GM18508 (cell line): Measurements from ENCODE around the gene CLCN7.

Experiments used
- ATAC-seq: cut with Tn5 transposase; IDR thresholded peaks from one replicate; pipeline ENCODE4 v1.9.1; 2021; ENCODE audit warnings: moderate number of reproducible peaks; ENCODE audit not compliant: insufficient read depth, unreplicated experiment

CLCN7 gene

GRCh38 chr16:1502092-1503004 is 27.5 kb upstream of the CLCN7 start:
- ATAC-seq: no peak

- ATAC-seq: no peak
These were observed 26.8 kb upstream of the CLCN7 start for GRCh38 chr16:1501630-1502029.

- no peak for ATAC-seq
These were observed 25.8 kb upstream of the CLCN7 start for GRCh38 chr16:1500465-1501150.

GRCh38 chr16:1499756-1500464 is 25.1 kb upstream of the CLCN7 start:
- no peak for ATAC-seq

GRCh38 chr16:1498899-1499676 is 24.3 kb upstream of the CLCN7 start:
- no peak for ATAC-seq

- no peak for ATAC-seq
These were observed 22.3 kb upstream of the CLCN7 start for GRCh38 chr16:1497014-1497598.

GRCh38 chr16:1496464-1496863 is 21.6 kb upstream of the CLCN7 start:
- no peak for ATAC-seq

GRCh38 chr16:1495889-1496262 is 21.0 kb upstream of the CLCN7 start:
- no peak for ATAC-seq

GRCh38 chr16:1495211-1495888 is 20.5 kb upstream of the CLCN7 start:
- no peak for ATAC-seq

GRCh38 chr16:1494711-1495110 is 19.9 kb upstream of the CLCN7 start:
- no peak for ATAC-seq

- ATAC-seq: no peak
These were observed 19.4 kb upstream of the CLCN7 start for GRCh38 chr16:1494129-1494640.

- ATAC-seq: no peak
These were observed 18.9 kb upstream of the CLCN7 start for GRCh38 chr16:1493746-1494094.

GRCh38 chr16:1492923-1493745 is 18.3 kb upstream of the CLCN7 start, which contains the start of gene TELO2:
TELO2 (plus strand) TSS chr16:1493360; CDS start chr16:1494282, 922 bp downstream.
- no peak for ATAC-seq

GRCh38 chr16:1492082-1492922 is 17.5 kb upstream of the CLCN7 start:
- ATAC-seq: no peak

GRCh38 chr16:1491327-1491726 is 16.5 kb upstream of the CLCN7 start:
- ATAC-seq: no peak

- no peak for ATAC-seq
These were observed 14.2 kb upstream of the CLCN7 start for GRCh38 chr16:1489077-1489476.

- no peak for ATAC-seq
These were observed 13.8 kb upstream of the CLCN7 start, which contains the start of gene PTX4 for GRCh38 chr16:1488619-1489018. PTX4 (minus strand) TSS chr16:1488944; CDS start chr16:1488909, 35 bp downstream.
